ENCODE data around the gene VAPA. TPM values are rescaled to one million over a fixed set of nuclear protein-coding genes. Genes with fewer than 3 reads are reported as not detected.
A peak's percentile ranks its signal among the peaks of the same experiment; 100 is the strongest.

VAPA gene
- total and polyA plus RNA-seq, 9 of the 15 experiments (the other 6 are each of a cell fraction or from before 2014, with no cell fraction given), result 219 to 902 (median 526) TPM

GRCh38 chr18:9960258-9960904 is 46.6 kb downstream of the VAPA start:
- H3K36me3 ChIP-seq (ENCODE audit: control insufficient read depth, insufficient read depth, low read length), result peaks cover 23% of the 10 kb centered on the region; the same call in 2 of the 3 replicates
- H3K9me3 ChIP-seq (replicated peaks; ENCODE audit: control insufficient read depth, insufficient read depth, low read depth, low read length), result no peaks in the 10 kb centered on the region
- in situ Hi-C loops (cut with MboI) (no loop called here), intact Hi-C loops (cut with micrococcal nuclease) (no loop called here)
- no peaks in the 10 kb centered on the region for H3K9me1 ChIP-seq (ENCODE audit: control insufficient read depth, insufficient read depth, low read length)
- H4K20me1 ChIP-seq (replicated peaks; ENCODE audit: control insufficient read depth, insufficient read depth, low read length), result no peaks in the 10 kb centered on the region
- DNase-seq (ENCODE audit: extremely low read depth in 1 of 4, low spot score in 3 of 4), result no peak
- BruUV-seq (replicated peaks), result no TSS peak
- 26% methylated on average over 7 of the region's 7 CpGs for WGBS (ENCODE audit: insufficient coverage, low coverage, missing lambda C conversion rate)
- H3K4me3 ChIP-seq, result no peak overlapping the region
- ChIA-PET POLR2A (interaction anchor here (0.7 to 2.0 kb wide), 6 partner anchors 8 to 253 kb away, joined by 3 to 8 read pairs (median 3); no protein-coding TSS in a partner anchor), CTCF (ENCODE audit: low intra/inter-chr PET ratio) (no interaction called here)
- no peak overlapping the region for H3K9ac ChIP-seq (ENCODE audit: insufficient read depth in 1 of 2, low read depth in 2 of 2, low read length in 2 of 2)
- peak; percentile 38 for ATAC-seq
- FAIRE-seq, result no peak
- H2AFZ ChIP-seq (ENCODE audit: low read depth, low read length), result no peak overlapping the region
- peaks cover 0 to 8% of the 10 kb centered on the region in 2 experiments; a peak in 2 of 5 replicates for H3K4me1 ChIP-seq (replicated peaks in 1 of 2; ENCODE audit: control insufficient read depth in 2 of 2, insufficient read depth in 2 of 2, low read length in 2 of 2)
- no peak overlapping the region for H3K27ac ChIP-seq (ENCODE audit: extremely low read depth, low read depth, low read length)
- no peak overlapping the region for H3K4me2 ChIP-seq (ENCODE audit: insufficient read depth, low read length)
- no peaks in the 10 kb centered on the region for H3K27me3 ChIP-seq (ENCODE audit: control insufficient read depth in 2 of 2, insufficient read depth in 2 of 2, low read length in 2 of 2)
- peaks cover 14% of the 10 kb centered on the region; the same call in 2 of the 3 replicates for H3K79me2 ChIP-seq (ENCODE audit: control insufficient read depth, insufficient read depth, low read length)
- no peak for TF ChIP-seq E2F3 (CRISPR knock-in tag; IDR thresholded peaks at IDR 0.05)
- TF ChIP-seq MNT (conservative IDR thresholded peaks at IDR 0.05), result 0 out of 4 replicates have a peak, but pooled peaks of 1 of the 2 experiments have one; percentile 15
- no peak for TF ChIP-seq ZNF143 (CRISPR knock-in tag; IDR thresholded peaks at IDR 0.05)
- TF ChIP-seq SOX6 (IDR thresholded peaks at IDR 0.05), result peak; percentile 99
- peak; percentile 30; the same call in 1 of the 2 replicates for TF ChIP-seq POLR2AphosphoS2 (IDR thresholded peaks at IDR 0.05; ENCODE audit: low read length)
- TF ChIP-seq ARID1B (IDR thresholded peaks at IDR 0.05), result peak; percentile 69
- peak; percentile 41 for TF ChIP-seq MEIS2 (IDR thresholded peaks at IDR 0.05; ENCODE audit: partially characterized antibody)
- 0 out of 2 replicates have a peak, but pooled peaks have one; percentile 24 for TF ChIP-seq MTA2 (IDR thresholded peaks at IDR 0.05; ENCODE audit: low read depth)
- 0 out of 2 replicates have a peak, but pooled peaks have one; percentile 42 for TF ChIP-seq ZNF280B (CRISPR knock-in tag; IDR thresholded peaks at IDR 0.05)
- TF ChIP-seq LCOR (CRISPR knock-in tag; IDR thresholded peaks at IDR 0.05), result no peak
- TF ChIP-seq CBFA2T3 (IDR thresholded peaks at IDR 0.05), result peak; percentile 48; the same call in 1 of the 2 replicates
- TF ChIP-seq BCLAF1 (IDR thresholded peaks at IDR 0.05; ENCODE audit: borderline replicate concordance in 1 of 2, control insufficient read depth in 1 of 2, low read depth in 2 of 2, low read length in 1 of 2), result no peak
- no peak for TF ChIP-seq ZNF76 (CRISPR knock-in tag; IDR thresholded peaks at IDR 0.05; ENCODE audit: borderline replicate concordance)
- peak; percentile 47; the same call in 1 of the 2 replicates for TF ChIP-seq SMARCE1 (IDR thresholded peaks at IDR 0.05)
- peak; percentile 47 for TF ChIP-seq POLR2B (IDR thresholded peaks at IDR 0.05; ENCODE audit: low read depth, partially characterized antibody)
